ENCODE results near the gene C7orf33.
"Not testable (repeated sequence)": the region's sequence is repeated elsewhere in the genome, so short reads cannot be mapped to it uniquely, and the experiment has no call there.

GRCh38 chr7:148573581-148573980 lies 17.0 kb upstream of the C7orf33 start:
- TF ChIP-seq CTCF (IDR thresholded peaks at IDR 0.05; ENCODE audit: low read length); EZH2 (IDR thresholded peaks at IDR 0.05; ENCODE audit: borderline replicate concordance, low read length): not testable (repeated sequence)
